Ecto neural progenitor cell (in vitro differentiated cells): ENCODE results near the gene EPOP.
A peak's percentile ranks its signal among the peaks of the same experiment; 100 is the strongest.

Experiments
- DNase-seq: peaks from one replicate; pipeline ENCODE4 v3.0.0-alpha.2; 2018; ENCODE audit warnings: low spot score

EPOP gene

DNA sequence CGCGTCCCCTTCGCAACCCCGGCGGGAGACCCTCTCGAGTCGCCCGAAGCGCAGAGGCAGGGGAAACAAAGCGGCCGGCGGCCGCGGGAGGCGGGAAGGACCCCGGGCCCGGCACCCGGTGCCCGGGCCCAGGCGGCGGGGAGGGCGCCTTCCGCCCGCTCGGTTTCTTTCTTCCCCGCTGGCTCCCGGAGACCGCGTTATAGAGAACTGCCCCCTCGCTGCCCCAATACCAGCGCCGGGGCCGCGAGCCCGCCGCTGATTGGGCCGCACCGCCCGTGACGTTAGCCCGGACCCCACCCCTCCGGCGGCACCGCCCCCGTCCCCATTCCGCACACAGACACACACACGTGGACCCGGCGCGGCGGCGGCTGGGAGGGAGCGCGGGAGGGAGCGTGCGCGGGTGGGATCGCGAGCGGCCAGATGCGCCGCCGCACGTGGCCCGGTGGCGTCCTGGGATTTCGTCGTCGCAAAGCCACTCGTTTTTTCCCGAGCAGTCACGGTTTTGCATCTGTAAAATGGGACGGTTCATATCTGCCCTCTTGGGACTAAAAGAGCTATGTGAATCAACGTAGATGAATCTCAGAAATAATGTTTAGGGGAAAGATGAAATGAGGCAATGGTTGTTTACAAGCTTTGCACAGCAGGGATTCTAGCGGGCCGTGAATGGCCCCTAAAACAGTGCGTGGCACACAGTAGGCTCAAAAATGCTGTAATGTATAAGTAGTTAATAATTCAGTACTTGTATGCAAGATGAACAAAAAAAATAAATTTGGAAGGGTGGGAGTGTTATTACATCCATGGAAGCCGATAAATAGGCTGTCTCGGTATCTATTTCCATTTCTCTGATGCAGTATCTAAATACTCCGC is at the start of gene EPOP:
Gene EPOP (minus strand): TSS at position 209 of the 867 bp plus-strand sequence. CDS start 462 bp downstream, outside the sequence.
- peak; percentile 98 for DNase-seq

DNA sequence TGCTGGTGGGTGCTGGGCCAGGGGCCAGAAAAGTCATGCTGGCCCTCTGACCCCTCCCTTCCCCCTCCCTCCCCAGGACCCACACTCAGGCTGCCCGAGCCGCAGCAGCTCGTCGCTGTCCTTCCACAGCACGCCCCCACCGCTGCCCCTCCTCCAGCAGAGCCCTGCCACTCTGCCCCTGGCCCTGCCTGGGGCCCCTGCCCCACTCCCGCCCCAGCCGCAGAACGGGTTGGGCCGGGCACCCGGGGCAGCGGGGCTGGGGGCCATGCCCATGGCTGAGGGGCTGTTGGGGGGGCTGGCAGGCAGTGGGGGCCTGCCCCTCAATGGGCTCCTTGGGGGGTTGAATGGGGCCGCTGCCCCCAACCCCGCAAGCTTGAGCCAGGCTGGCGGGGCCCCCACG is 47.0 kb upstream of the EPOP start:
- DNase-seq, result no peak

DNA sequence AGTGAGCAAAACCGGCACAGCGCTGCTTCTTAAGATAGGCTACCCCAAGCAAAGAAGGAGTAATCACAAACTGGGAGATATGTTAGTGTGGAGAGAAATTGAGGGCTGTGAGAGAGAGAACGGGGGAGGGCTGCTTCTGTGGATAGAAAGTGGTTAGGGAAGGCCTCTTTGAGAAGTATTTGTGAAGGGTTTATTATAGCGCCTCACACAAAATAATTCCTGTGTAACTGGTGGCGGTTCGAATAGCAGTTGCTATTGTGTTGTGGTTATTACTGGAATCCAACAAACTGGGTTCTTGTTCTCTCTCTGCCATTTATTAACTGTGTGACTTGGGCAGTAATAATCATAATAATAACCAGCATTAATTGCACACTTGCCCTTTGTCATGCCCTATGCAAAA is 46.2 kb upstream of the EPOP start:
- DNase-seq, result no peak

DNA sequence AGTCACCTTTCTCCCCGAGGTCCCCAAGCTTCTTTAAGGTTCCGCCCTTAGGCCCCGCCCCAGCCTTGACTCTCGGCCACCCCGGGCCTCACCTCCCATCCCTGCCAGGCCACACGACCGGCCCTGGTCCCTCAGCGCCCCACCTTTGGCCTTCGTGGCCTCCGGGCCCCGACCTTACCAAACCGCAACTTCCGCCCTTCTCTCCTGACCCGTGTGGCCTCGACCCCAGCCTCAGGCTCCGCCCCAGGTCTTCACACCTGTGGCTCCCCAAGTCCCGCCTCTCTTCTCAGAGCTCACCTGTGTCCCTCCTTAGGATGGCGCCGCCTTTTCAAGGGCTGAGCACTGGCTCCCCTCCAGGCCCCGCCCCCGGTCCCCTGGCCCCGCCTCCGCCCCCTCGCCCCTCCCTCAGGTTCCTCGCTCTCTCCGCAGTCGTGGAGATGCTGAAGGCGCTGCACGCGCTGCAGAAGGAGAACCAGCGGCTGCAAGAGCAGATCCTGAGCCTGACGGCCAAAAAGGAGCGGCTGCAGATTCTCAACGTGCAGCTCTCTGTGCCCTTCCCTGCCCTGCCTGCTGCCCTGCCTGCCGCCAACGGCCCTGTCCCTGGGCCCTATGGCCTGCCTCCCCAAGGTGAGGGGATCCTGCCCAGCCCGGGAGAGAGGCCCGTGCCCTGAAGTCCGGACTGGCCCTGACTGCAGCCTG is 45.3 kb upstream of the EPOP start:
- peak; percentile 86 for DNase-seq

DNA sequence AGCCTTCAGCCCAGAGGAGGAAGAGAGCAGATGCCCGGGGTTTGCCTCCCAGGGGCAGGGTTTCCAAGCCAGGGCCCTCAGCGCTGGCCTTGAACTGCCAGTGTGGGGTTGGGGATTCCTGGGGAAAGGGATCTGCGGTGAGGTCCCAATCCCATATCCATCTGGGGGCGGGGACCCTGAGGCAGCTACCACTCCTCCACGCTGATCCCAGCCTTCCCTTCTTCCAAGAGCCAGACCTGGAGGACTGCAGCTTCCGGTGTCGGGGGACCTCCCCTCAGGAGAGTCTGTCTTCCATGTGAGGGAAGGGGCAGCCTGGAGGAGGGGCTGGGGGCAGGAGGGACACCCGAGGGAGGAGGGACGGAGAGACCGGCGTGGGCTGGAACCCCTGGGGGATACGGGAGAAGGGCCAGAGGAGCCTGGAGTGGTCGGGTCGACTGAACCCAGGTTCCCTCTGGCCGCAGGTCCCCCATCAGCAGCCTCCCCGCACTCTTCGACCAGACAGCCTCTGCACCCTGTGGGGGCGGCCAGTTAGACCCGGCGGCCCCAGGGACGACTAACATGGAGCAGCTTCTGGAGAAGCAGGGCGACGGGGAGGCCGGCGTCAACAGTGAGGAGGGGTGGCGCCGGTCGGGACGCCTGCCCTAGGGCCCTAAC is 44.7 kb upstream of the EPOP start:
- DNase-seq, result peak; percentile 68

DNA sequence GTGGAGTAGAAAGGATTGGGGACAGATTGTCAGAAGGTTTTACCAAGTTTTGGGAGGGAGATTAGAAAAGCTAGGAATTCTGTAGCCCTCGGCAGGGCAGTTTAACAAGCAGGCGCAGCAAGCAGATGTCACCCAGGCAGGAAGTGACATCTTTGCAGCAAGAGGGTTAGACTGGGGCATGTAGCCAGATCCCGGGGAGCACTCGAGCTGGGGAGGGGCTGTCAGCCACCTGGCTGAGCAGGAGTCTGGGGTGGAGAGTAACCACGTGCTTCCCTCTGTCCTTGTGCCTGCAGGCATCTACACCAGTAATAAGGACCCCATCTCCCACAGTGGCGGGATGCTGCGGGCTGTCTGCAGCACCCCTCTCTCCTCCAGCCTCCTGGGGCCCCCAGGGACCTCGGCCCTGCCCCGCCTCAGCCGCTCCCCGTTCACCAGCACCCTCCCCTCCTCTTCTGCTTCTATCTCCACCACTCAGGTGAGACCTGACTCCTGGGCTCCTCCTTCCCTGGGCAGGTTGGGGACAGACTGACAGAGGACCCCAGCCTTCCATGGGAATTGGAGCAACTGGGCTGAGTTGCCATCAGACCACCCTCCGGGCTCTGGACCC is 42.5 kb upstream of the EPOP start:
- no peak for DNase-seq

DNA sequence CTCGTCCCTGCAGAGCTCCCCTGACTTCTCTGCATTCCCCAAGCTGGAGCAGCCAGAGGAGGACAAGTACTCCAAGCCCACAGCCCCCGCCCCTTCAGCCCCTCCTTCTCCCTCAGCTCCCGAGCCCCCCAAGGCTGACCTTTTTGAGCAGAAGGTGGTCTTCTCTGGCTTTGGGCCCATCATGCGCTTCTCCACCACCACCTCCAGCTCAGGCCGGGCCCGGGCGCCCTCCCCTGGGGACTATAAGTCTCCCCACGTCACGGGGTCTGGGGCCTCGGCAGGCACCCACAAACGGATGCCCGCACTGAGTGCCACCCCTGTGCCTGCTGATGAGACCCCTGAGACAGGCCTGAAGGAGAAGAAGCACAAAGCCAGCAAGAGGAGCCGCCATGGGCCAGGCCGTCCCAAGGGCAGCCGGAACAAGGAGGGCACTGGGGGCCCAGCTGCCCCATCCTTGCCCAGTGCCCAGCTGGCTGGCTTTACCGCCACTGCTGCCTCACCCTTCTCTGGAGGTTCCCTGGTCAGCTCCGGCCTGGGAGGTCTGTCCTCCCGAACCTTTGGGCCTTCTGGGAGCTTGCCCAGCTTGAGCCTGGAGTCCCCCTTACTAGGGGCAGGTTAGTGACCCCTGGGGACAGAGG is 41.7 kb upstream of the EPOP start:
- no peak for DNase-seq

DNA sequence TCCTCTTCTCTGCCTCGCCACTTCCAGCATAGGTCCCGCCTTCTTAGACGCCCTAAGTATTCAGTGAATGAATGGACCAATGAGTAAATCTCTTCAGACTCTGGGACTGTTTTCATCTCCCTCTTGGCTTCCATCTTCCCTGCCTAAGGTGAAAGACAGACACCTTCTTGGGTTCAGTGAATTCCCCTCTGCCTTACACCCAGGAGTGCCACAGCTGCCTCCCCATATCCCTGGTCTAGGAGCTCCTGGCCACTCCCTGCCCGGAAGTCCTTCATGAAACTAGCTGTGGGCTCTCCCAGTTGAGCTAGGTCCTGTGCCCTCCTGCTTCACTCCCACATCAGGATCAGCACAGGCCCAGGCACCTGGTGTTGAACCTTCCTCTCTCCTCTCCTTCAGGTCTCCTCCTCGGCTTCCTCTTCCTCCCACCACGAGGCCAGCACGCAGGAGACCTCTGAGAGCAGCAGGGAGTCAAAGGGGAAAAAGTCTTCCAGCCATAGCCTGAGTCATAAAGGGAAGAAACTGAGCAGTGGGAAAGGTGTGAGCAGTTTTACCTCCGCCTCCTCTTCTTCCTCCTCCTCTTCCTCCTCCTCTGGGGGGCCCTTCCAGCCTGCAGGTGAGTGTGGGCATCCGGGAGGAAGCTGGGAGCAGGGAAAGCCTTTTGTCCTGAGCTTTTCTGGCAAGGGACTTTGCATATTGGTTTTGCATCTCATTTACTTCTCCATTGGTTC is 40.6 kb upstream of the EPOP start:
- DNase-seq, result no peak

DNA sequence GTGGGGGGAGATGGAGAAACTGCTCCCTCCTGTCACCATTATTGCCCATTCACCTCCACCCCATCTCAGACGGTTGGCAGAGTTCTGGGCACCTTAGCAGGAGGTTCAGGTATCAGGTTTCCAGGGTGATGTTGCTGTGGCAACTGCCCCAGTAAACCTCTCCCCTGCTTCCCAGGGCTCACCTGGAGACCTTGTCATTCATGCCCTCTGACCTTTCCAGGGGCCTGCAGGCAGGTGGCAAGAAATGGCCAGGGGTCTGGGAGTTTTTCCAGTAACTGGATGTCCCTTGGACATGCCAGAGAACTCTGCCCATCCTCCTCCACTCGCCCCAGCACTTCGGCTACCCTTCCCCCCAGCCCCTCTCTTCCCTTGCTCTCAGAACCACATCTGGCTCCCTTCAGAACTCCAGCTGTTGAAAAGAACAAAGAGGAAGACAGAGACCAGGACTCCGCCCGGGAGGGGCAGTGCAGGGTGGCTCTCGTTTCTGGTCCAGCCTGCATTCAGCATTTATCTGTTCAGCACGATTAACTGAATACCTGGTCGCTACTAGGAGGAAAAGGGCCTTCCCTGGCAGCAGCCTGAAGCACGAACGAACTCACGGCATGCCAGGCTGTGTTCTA is 38.8 kb upstream of the EPOP start:
- DNase-seq, result no peak

DNA sequence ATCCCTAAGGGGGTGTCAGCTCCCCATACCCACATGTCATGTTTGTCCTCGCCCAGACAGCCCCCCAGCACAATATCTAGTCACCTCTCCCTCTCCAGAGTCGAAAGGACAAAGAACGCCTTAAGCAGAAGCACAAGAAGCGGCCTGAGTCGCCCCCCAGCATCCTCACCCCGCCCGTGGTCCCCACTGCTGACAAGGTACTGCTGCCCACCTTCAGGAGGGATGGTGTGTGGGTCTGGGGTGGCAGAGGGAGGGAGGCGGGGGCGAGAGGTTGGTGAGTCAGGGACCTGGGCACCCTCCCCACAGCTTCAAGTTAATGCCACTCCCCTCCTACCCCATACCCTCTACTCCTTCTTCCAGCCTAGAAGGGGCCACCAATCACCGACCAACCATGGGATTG is 37.8 kb upstream of the EPOP start:
- no peak for DNase-seq

DNA sequence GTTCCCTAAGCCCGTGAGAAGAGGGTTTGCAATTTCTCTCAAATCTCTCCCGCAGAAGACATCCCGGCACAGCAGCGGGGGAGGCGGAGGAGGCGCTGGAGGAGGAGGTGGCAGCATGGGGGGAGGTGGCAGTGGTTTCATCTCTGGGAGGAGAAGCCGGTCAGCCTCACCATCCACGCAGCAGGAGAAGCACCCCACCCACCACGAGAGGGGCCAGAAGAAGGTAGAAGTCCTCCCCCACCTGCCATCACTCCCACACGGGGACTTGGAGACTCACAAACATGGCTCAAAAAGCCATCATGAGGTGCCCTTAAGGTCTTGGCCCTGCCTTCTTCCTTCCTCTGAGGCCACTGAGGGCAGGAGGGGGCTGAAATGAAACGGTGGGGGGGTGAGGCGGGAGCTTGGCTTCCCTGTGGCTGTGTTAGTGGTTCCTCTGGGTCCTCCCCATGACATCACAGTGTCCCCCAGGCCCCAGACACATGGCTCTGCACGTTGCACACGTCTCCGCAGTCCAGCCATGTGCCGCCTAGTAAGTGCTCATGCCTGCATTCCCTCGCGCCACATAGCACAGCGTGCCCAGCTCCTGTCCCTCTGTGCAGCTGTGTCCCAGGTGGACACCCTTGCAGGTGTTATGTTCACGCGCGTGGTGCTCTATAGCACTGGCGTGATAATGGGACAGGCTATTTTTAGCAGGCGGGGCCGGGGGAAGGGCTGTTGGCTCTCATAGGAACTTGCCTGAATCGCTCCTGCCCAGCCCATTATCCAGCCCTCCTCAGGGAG is 37.2 kb upstream of the EPOP start:
- no peak for DNase-seq

DNA sequence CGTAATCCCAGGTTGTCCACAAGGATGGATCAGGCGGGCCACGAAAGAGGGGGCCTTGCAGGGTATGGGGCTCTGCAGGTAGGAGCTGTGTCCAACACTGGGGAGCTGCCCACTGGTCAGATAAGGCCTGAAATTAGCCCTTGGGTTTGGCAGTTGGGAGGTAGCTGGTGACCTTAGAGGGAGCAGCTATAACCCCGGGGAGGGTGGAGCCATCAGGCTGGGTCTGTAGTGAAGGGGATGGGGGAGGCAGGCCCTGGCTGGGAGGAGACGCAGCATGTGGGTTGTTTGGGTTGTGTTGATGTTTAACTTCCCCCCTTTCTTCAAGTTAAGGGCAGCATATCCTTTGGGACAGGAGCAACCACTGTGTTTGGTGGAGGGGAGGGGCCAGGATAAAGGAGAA is 36.2 kb upstream of the EPOP start:
- no peak for DNase-seq

DNA sequence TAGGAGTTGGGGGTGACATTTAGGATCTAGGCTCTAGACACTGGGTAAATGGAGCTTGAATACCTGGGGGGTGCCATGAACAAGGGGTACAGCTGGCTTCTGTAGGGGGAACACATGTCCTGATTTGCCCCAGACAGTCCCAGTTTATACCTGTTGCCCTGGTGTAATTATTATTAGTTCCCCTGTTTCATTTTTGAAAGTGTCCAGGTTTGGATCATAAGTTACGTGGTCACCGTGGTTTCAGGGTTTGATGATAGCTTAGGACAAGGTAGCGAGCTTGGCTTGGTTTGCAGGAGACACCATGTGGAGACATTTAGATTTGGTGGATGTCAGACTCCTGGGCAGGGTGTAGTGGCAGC is 35.8 kb upstream of the EPOP start:
- DNase-seq, result no peak

DNA sequence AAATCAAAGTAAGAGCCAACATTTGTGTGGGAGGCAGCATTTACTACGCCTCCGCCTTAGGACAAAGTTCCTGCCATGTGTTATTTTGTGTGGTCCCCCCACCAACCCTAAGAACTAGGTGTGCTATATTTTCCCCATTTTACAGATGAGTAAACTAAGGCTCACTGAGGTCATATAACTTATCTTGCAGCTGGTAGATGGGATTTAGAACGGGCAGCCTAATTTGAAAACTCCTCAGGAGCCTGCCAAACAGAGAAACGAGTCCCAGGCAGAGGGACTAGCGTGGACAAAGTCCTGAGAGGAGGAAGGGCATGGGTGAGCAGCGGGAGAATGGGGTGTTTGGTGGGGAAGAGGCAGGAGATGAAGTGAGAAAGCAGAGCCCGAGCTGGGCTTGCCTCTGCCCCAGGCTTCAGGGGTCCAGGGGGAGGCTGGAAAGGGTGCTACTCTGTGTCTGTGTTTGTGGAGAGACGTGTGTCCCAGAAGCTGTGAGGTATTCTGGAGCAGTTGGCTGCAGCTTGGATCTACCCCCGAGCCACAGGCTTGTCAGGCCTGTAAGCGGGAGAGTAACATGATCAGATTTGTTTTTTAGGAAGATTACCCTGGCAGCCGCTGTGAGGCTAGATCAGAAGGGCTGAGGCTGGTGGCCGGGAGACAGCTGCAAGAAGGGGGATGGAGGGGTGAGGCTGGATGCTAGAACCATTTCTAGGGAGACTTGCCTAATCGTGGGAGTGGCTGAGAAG is 35.3 kb upstream of the EPOP start:
- no peak for DNase-seq

DNA sequence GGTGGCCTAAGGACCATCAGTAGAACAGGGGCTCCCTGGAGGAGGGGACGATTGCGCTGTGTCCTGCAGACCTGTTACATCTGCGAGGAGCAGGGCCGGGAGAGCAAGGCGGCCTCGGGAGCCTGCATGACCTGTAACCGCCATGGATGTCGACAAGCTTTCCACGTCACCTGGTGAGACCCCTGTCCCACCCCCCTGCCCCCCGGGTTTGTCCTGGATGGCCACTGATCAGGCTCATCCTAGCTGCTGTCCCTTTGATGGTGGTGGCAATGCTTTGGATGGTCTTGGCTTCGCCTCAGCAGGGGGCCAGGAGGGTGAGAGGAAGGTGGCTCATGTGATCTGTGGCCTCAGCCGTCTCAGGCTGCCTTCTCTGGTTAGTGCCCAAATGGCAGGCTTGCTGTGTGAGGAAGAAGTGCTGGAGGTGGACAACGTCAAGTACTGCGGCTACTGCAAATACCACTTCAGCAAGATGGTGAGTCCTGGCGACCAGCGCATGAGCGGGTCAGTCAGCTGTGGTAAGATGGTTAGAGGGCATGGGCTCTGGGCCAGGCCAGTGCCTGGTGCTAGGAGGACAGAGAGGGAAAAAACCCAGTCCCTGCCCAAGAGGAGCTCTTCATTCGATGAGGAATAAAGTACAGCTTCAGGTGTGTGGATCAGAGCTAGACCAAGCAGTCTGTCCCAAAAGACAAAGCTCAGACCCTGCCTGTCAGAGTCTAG is 34.5 kb upstream of the EPOP start:
- no peak for DNase-seq

DNA sequence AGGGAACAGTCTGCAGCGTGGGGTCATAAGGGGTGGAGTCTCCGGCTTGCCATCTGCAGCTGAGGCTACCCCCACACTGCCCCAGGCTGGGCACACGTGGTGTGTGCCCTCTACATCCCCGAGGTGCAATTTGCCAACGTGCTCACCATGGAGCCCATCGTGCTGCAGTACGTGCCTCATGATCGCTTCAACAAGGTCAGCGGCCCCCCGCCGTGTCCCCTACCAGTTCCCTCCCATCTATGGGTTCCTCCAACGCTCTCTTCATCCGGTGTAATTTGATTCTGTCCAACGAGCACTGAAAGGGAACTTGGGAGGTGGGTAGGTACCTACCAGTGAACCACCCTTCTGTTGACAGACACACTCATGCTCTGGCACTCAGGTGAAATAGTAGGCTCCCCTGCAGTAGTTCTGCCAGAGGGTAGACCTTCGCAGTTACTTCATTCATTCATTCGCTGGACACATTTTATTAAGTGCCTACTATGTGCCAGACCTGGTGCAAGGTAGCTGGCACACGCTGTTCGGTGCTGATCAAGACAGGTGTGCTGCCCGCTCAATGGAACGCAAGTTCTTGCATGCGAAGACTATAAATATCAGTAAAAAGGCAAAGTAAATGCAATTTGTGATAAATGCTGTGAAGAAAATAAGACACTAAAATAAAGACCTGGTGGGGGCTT is 33.1 kb upstream of the EPOP start:
- no peak for DNase-seq

DNA sequence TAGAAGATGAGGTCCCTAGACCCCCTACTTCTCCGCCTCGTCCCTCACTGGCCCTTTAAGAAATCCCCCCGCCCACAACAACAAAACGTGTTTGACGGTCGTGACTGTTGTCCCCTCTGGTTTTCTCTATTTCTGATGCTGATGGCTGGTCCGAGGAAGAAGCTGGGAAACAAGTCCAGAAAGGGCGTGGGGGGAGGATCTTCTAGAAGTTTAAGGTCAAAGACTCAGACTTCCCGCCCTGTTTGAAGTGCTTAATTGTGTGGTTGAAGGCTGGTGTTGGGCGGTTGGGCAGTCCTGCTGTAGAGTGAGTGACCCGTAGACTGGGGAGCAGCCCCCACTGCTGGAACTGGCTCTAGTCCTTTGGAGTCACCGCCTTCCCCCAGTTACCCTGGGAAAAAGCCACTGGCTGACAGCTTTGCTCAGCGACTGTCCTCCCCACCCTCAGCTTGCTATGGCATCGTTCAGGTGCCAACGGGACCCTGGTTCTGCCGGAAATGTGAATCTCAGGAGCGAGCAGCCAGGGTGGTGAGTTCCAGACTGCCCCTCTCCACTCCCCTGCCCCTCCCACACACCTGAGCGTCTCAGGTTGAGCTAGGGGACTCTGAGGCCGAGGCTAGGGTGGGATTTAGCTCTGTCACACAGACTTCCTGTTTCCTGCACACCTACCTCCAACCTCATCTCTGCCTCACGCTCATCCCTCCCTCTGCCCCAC is 31.9 kb upstream of the EPOP start:
- DNase-seq, result no peak
